A549 (cell line): ENCODE data around the gene PLXNA1. TPM values are rescaled to one million over a fixed set of nuclear protein-coding genes. Genes with fewer than 3 reads are reported as not detected.

Source experiments
- ATAC-seq, 2 experiments: fragments of 200-7000 bp in 1 of 2; fragments of >200 bp in 1 of 2; cut with Nextera tagmentation in 1 of 2; cut with Tn5 transposase in 1 of 2; 3 replicates each; pipeline versions ENCODE4 v1.8.0 to v1.9.1; 2018 to 2020; ENCODE audit warnings: mild to moderate bottlenecking in 1 of 2, moderate library complexity in 1 of 2
- CTCF ChIA-PET: fragments of 300-600 bp; sonication (Branson Sonifier 250); formaldehyde crosslinking; extraction: SDS; loops from one replicate; lab custom pipeline; 2021; ENCODE audit warnings: antibody characterized with exemption, inconsistent platforms; lab: Yijun Ruan, JAX
- POLR2A ChIA-PET: fragments of 350-600 bp; formaldehyde crosslinking; extraction: SDS; loops from one replicate; lab custom pipeline; 2021; ENCODE audit warnings: antibody characterized with exemption, inconsistent platforms; lab: Yijun Ruan, JAX
- DNase-seq, 2 experiments: peaks; one replicate each; pipeline versions ENCODE4 v3.0.0 to v3.0.0-alpha.2; 2011 to 2016; ENCODE audit warnings: low read depth in 1 of 2, low spot score in 1 of 2
- FAIRE-seq: peaks from 2 replicates; lab custom pipeline; 2011; peaks lifted over from hg19 to GRCh38; lab: Jason Lieb, UNC
- H3K27ac ChIP-seq, 2 experiments: fragments of >200 bp; sonication (Bioruptor Twin); formaldehyde crosslinking; 3 replicates each; pipeline ENCODE4 v1.5.1; 2016 to 2017
- H3K4me1 ChIP-seq: fragments of >200 bp; sonication (Bioruptor Twin); formaldehyde crosslinking; 3 replicates; pipeline ENCODE4 v1.6.1; 2016
- H3K4me2 ChIP-seq: fragments of >200 bp; sonication (Bioruptor Twin); formaldehyde crosslinking; 3 replicates; pipeline ENCODE4 v1.6.1; 2016
- H3K4me3 ChIP-seq: fragments of >200 bp; sonication (Bioruptor Twin); formaldehyde crosslinking; 3 replicates; pipeline ENCODE4 v1.5.1; 2016
- H3K9me3 ChIP-seq: fragments of >200 bp; sonication (Bioruptor Twin); formaldehyde crosslinking; 3 replicates; pipeline ENCODE4 v1.6.1; 2016
- CBX8 ChIP-seq: fragments of 200-600 bp; sonication (generic); IDR thresholded peaks from 2 replicates; pipeline ENCODE4 v1.6.1; 2016
- EHF ChIP-seq: fragments of 250-450 bp; sonication (Bioruptor Pico); IDR thresholded peaks from 2 replicates; pipeline ENCODE4 v1.5.0; 2020; ENCODE audit warnings: mild to moderate bottlenecking
- ESRRA ChIP-seq: fragments of 150-350 bp; IDR thresholded peaks from 2 replicates; pipeline ENCODE4 v1.6.1; 2014; ENCODE audit warnings: mild to moderate bottlenecking, low read length, borderline replicate concordance
- FOXS1 ChIP-seq: fragments of 250-450 bp; sonication (Bioruptor Pico); IDR thresholded peaks from 2 replicates; pipeline ENCODE4 v1.5.0; 2020; ENCODE audit warnings: mild to moderate bottlenecking, moderate library complexity
- HOXB5 ChIP-seq: fragments of 250-450 bp; sonication (Bioruptor Pico); IDR thresholded peaks from 2 replicates; pipeline ENCODE4 v1.5.0; 2020; ENCODE audit warnings: mild to moderate bottlenecking, moderate library complexity
- JUN ChIP-seq, 2 experiments: fragments of >200 bp; sonication (Bioruptor Twin); formaldehyde crosslinking; IDR thresholded peaks; 2 replicates in 1 of 2; 3 replicates in 1 of 2; pipeline ENCODE4 v1.6.1; 2016 to 2017
- PHF8 ChIP-seq: fragments of 200-600 bp; sonication (generic); IDR thresholded peaks from 2 replicates; pipeline ENCODE4 v1.6.1; 2016; ENCODE audit warnings: low read depth, mild to moderate bottlenecking, antibody characterized with exemption, moderate library complexity, borderline replicate concordance
- POLR2AphosphoS2 ChIP-seq: conservative IDR thresholded peaks from 2 replicates; pipeline ENCODE4 v1.6.1; 2012; ENCODE audit warnings: low read length, improper control_type of control experiment, inconsistent platforms
- RAD21 ChIP-seq, 2 experiments: fragments of >200 bp in 1 of 2; sonication (Bioruptor Twin) in 1 of 2; formaldehyde crosslinking in 1 of 2; IDR thresholded peaks in 1 of 2; conservative IDR thresholded peaks in 1 of 2; 2 replicates in 1 of 2; 3 replicates in 1 of 2; pipeline ENCODE4 v1.6.1; 2012 to 2018; ENCODE audit warnings: inconsistent platforms in 1 of 2
- RFX5 ChIP-seq: fragments of 450-650 bp; IDR thresholded peaks from 2 replicates; pipeline ENCODE4 v1.7.1; 2014; ENCODE audit warnings: antibody characterized with exemption, mild to moderate bottlenecking, moderate library complexity
- TFCP2L1 ChIP-seq: fragments of 250-450 bp; sonication (Bioruptor Pico); IDR thresholded peaks from 2 replicates; pipeline ENCODE4 v1.5.0; 2021; ENCODE audit warnings: mild to moderate bottlenecking
- ZFP36 ChIP-seq: fragments of 450-650 bp; IDR thresholded peaks from 2 replicates; pipeline ENCODE4 v1.6.1; 2014; ENCODE audit warnings: borderline replicate concordance; ENCODE audit not compliant: partially characterized antibody
- WGBS: methylation state at CpG from one replicate; pipeline ENCODE4 v1.1.6; 2017; ENCODE audit errors: missing lambda C conversion rate; 5-methylcytosine and 5-hydroxymethylcytosine counted together
- polyA plus RNA-seq, 4 experiments: library from polyadenylated mRNA; depleted of rRNA in 3 of 4; stranded (reverse); fragments of >200 nt; fragmentation: RNase III in 1 of 4; extraction: RNeasy Plus Mini Kit Qiagen cat#74134 plus additional on column Dnase treatment in 1 of 4; gene quantifications; 2 replicates in 3 of 4; 3 replicates in 1 of 4; pipeline ENCODE4 v1.2.3, GENCODE V29; 2011 to 2017
- TF ChIP-seq, protein P1 (sequence below): fragments of 150-350 bp; IDR thresholded peaks from 2 replicates; pipeline ENCODE4 v1.6.1; 2014; ENCODE audit warnings: low read depth, mild to moderate bottlenecking, low read length
- TF ChIP-seq, protein P2 (sequence below): fragments of >200 bp; sonication (Bioruptor Twin); formaldehyde crosslinking; IDR thresholded peaks from 2 replicates; pipeline ENCODE4 v1.6.1; 2016
- TF ChIP-seq, protein P3 (sequence below): fragments of 250-450 bp; sonication (Bioruptor Pico); IDR thresholded peaks from 2 replicates; pipeline ENCODE4 v1.5.0; 2020; ENCODE audit warnings: low read depth, mild to moderate bottlenecking, moderate library complexity
- TF ChIP-seq, protein P4 (sequence below): fragments of >200 bp; sonication (Bioruptor Twin); formaldehyde crosslinking; IDR thresholded peaks from 3 replicates; pipeline ENCODE4 v1.5.1; 2016
- TF ChIP-seq, protein P5 (sequence below): fragments of >200 bp; sonication (Bioruptor Twin); formaldehyde crosslinking; IDR thresholded peaks from 3 replicates; pipeline ENCODE4 v1.6.1; 2016
- TF ChIP-seq, protein P6 (sequence below): fragments of 450-650 bp; IDR thresholded peaks from 2 replicates; pipeline ENCODE4 v1.6.1; 2014; ENCODE audit warnings: antibody characterized with exemption

The PLXNA1 gene
- polyA plus RNA-seq, 2 of the 4 experiments (the other 2 are of a cell fraction) = 9.1 to 16.3 TPM

DNA sequence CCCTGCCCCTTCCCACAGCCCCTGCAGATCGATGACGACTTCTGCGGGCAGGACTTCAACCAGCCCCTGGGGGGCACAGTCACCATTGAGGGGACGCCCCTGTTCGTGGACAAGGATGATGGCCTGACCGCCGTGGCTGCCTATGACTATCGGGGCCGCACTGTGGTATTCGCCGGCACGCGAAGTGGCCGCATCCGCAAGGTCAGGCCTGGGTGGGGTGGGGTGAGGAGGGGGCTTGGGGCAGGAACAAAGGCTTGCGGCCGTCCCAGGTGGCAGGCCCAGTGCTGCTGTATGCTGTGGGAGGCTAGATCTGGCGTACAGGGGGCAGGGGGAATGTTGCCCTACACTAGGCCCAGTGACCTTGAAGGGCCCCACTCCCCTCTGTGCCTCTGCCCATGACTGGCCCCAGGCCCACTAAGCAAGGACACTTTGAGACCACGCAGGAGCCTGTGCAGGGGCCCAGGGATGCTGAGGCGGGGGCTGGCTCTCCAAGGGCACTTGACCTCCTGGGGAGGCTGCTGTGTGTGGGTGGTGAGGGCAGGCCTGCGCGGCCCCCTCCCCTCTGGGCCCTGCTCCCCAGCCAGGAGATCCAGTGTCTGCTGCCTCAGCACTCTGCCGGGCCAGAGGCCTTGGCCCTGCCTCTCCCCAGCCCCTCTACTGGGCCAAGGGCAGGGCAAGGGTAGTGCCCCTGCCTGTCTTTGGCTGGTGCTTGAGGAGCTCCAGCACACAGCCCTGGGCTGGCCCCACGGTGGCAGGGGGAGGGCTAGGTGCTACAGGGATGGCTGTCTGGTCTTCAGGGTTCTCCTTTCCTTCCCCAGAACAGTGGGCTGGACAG is 8.7 kb downstream of the PLXNA1 start (continued):
- TF ChIP-seq, protein P1, sequence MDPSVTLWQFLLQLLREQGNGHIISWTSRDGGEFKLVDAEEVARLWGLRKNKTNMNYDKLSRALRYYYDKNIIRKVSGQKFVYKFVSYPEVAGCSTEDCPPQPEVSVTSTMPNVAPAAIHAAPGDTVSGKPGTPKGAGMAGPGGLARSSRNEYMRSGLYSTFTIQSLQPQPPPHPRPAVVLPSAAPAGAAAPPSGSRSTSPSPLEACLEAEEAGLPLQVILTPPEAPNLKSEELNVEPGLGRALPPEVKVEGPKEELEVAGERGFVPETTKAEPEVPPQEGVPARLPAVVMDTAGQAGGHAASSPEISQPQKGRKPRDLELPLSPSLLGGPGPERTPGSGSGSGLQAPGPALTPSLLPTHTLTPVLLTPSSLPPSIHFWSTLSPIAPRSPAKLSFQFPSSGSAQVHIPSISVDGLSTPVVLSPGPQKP = no peak
- no peak for TF ChIP-seq CBX8

DNA sequence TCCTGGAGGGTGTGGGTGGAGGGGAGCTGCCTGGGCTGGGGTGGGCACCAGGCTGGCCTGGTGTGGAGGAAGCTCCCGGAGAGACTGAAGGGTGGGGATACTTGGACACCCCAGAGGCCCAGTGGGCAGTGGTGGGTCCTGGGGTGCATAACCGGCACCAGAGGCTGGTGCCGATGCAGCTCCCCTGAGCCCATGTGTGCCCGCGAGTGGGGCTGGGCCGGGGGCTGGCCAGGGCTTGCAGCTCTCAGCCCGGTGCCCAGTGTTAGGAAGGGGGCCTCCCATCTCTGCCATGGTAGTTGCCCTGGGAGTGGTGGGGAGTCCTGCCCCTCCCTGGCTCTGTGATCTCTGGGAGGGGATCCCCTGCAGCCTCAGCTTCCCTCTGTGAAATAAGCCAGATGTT is 9.3 kb downstream of the PLXNA1 start:
- ChIA-PET CTCF (interaction anchor here (0.9 to 1.3 kb wide), 2 partner anchors 8 to 241 kb away, joined by 3 to 4 read pairs; no protein-coding TSS in a partner anchor), POLR2A (interaction anchor here (0.6 kb wide), 1 partner anchor 834 kb away, joined by 3 read pairs; no protein-coding TSS in a partner anchor)
- Histone ChIP-seq H3K4me3 (no peak overlapping the region), H3K4me2 (no peak overlapping the region), H3K27ac (no peak overlapping the region), H3K4me1 (no peaks in the 10 kb centered on the region), H3K9me3 (no peaks in the 10 kb centered on the region)
- DNase-seq = no peak
- ATAC-seq = no peak
- WGBS = no CpG with 5 or more reads among the region's 7 CpGs
- no peak for FAIRE-seq
- TF ChIP-seq ZFP36 (no peak), TFCP2L1 (no peak), HOXB5 (CRISPR knock-in tag) (no peak)
- TF ChIP-seq, protein P2, sequence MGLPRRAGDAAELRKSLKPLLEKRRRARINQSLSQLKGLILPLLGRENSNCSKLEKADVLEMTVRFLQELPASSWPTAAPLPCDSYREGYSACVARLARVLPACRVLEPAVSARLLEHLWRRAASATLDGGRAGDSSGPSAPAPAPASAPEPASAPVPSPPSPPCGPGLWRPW = no peak
- TF ChIP-seq, protein P3, sequence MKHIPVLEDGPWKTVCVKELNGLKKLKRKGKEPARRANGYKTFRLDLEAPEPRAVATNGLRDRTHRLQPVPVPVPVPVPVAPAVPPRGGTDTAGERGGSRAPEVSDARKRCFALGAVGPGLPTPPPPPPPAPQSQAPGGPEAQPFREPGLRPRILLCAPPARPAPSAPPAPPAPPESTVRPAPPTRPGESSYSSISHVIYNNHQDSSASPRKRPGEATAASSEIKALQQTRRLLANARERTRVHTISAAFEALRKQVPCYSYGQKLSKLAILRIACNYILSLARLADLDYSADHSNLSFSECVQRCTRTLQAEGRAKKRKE (CRISPR knock-in tag) = no peak

DNA sequence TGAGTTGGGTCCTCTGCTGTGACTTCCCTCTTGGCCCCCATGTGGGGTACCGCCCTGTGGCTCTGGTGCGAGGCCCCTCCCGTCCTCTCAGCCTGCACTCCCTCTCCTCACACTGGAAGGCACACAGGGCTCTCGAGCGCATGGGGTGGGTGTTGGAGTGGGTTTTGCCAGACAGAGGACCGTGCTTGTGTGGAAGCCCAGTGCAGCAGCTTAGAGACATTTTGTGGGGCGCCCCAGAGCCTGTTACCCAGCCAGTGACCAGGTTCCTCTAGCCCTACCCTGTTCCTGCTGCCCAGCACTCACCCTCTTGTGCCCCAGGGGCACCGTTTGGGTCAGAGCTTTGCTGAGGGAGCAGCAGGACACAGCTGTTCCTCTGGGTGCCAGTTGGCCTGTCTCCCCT is 9.9 kb downstream of the PLXNA1 start:
- Histone ChIP-seq H3K4me2 (no peak overlapping the region), H3K4me3 (no peak overlapping the region)
- CTCF ChIA-PET = interaction anchor here (1.3 kb wide), 1 partner anchor 241 kb away, joined by 4 read pairs; no protein-coding TSS in a partner anchor
- TF ChIP-seq, protein P4, sequence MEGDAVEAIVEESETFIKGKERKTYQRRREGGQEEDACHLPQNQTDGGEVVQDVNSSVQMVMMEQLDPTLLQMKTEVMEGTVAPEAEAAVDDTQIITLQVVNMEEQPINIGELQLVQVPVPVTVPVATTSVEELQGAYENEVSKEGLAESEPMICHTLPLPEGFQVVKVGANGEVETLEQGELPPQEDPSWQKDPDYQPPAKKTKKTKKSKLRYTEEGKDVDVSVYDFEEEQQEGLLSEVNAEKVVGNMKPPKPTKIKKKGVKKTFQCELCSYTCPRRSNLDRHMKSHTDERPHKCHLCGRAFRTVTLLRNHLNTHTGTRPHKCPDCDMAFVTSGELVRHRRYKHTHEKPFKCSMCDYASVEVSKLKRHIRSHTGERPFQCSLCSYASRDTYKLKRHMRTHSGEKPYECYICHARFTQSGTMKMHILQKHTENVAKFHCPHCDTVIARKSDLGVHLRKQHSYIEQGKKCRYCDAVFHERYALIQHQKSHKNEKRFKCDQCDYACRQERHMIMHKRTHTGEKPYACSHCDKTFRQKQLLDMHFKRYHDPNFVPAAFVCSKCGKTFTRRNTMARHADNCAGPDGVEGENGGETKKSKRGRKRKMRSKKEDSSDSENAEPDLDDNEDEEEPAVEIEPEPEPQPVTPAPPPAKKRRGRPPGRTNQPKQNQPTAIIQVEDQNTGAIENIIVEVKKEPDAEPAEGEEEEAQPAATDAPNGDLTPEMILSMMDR = no peak
- TF ChIP-seq CBX8 (no peak), TFCP2L1 (no peak), EHF (CRISPR knock-in tag) (no peak), POLR2AphosphoS2 (no peak), JUN (IDR thresholded peaks at IDR 0.05) (no peak)
- TF ChIP-seq, protein P5, sequence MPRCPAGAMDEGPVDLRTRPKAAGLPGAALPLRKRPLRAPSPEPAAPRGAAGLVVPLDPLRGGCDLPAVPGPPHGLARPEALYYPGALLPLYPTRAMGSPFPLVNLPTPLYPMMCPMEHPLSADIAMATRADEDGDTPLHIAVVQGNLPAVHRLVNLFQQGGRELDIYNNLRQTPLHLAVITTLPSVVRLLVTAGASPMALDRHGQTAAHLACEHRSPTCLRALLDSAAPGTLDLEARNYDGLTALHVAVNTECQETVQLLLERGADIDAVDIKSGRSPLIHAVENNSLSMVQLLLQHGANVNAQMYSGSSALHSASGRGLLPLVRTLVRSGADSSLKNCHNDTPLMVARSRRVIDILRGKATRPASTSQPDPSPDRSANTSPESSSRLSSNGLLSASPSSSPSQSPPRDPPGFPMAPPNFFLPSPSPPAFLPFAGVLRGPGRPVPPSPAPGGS = no peak
- TF ChIP-seq, all 56 proteins: peak for 0
- no peaks in the 10 kb centered on the region for H3K4me1 ChIP-seq
- ATAC-seq (no peak), DNase-seq (no peak), FAIRE-seq (no peak)
- POLR2A ChIA-PET = no interaction called here
- WGBS = no CpG with 5 or more reads among the region's 8 CpGs
- no peak overlapping the region for H3K27ac ChIP-seq
- no peaks in the 10 kb centered on the region for H3K9me3 ChIP-seq

DNA sequence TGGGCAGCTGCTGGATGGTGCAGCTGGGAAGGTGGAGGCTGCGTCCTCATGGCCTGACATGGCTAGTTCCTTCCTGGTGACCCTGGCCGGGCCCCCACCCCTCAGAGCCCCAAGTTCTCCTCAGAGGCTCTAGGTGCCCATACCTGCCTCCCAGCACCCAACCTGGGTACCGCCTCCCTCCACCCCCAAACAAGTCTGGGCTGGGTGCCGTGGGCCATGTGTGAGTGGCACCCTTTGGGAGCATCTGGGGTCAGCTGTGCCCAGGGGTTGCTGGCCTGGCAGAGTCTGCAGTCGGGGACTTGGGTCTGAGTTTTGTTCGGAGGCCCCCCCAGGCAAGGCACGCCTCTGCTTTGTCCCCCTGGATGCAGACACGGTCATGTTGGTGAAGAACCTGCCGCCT is 10.5 kb downstream of the PLXNA1 start:
- H3K27ac ChIP-seq = no peak overlapping the region
- TF ChIP-seq ESRRA (no peak), RAD21 (conservative IDR thresholded peaks at IDR 0.05 in 1 of 2, IDR thresholded peaks at IDR 0.05 in 1 of 2) (no peak), RFX5 (no peak), EHF (CRISPR knock-in tag) (no peak), FOXS1 (CRISPR knock-in tag) (no peak), PHF8 (no peak), CBX8 (no peak), JUN (IDR thresholded peaks at IDR 0.05) (no peak)
- TF ChIP-seq, protein P6, sequence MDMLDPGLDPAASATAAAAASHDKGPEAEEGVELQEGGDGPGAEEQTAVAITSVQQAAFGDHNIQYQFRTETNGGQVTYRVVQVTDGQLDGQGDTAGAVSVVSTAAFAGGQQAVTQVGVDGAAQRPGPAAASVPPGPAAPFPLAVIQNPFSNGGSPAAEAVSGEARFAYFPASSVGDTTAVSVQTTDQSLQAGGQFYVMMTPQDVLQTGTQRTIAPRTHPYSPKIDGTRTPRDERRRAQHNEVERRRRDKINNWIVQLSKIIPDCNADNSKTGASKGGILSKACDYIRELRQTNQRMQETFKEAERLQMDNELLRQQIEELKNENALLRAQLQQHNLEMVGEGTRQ = no peak
- CTCF ChIA-PET = no interaction called here
- no peak overlapping the region for H3K4me2 ChIP-seq
- DNase-seq = no peak
- H3K4me1 ChIP-seq = no peaks in the 10 kb centered on the region
- FAIRE-seq = no peak
- no peaks in the 10 kb centered on the region for H3K9me3 ChIP-seq
- no peak for ATAC-seq
- 94% methylated on average over 4 of the region's 9 CpGs for WGBS
- POLR2A ChIA-PET = no interaction called here
- H3K4me3 ChIP-seq = no peak overlapping the region
